ENCODE measurements around the gene RERE. TPM values are rescaled to one million over a fixed set of nuclear protein-coding genes. Genes with fewer than 3 reads are reported as not detected.

Gene RERE
- polyA plus RNA-seq, 1 experiment = 14.3 TPM

DNA sequence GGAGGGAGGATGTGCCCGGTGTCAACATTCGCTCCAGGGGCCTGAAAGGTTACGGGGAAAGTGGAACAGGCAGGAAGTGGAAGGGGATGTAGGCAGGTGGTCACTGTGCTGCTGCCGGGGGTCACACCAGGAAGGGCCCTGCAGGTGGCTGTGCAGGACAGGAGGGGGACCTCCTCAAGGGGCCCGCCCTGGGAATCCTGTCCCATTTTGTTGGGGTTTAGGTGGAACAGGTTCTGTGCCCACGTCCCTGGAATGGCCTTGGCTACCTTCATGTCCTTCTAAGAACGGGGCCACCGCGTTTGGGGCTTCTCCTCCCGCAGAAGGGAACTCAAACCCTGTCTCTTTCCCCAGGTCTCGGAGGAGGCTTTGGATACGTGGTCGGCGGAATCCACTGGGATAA, 487.6 kb downstream of the RERE start:
- ChIA-PET CTCF (no interaction called here), POLR2A (interaction anchor here (1.2 kb wide), 1 partner anchor 325 kb away, joined by 4 read pairs; no protein-coding TSS in a partner anchor)
- no peak for DNase-seq (ENCODE audit: low read depth, low spot score)
- TF ChIP-seq CTCF (IDR thresholded peaks at IDR 0.05; ENCODE audit: low read depth, low read length) = no peak
- Histone ChIP-seq H3K27ac (ENCODE audit: low read depth, low read length) (no peak overlapping the region), H3K4me3 (ENCODE audit: low read depth, low read length) (no peak overlapping the region), H3K27me3 (ENCODE audit: control insufficient read depth, insufficient read depth, low read length) (no peaks in the 10 kb centered on the region), H3K9me3 (ENCODE audit: control insufficient read depth, insufficient read depth, low read length) (no peaks in the 10 kb centered on the region; the same call in 1 of the 2 replicates)

- no peak for TF ChIP-seq CTCF (IDR thresholded peaks at IDR 0.05; ENCODE audit: low read depth, low read length)
- Histone ChIP-seq H3K27ac (ENCODE audit: low read depth, low read length) (no peak overlapping the region), H3K9me3 (ENCODE audit: control insufficient read depth, insufficient read depth, low read length) (no peaks in the 10 kb centered on the region; the same call in 1 of the 2 replicates), H3K27me3 (ENCODE audit: control insufficient read depth, insufficient read depth, low read length) (no peaks in the 10 kb centered on the region), H3K4me3 (ENCODE audit: low read depth, low read length) (no peak overlapping the region)
- POLR2A ChIA-PET = interaction anchor here (1.2 kb wide), 1 partner anchor 324 kb away, joined by 4 read pairs; no protein-coding TSS in a partner anchor
- no peak for DNase-seq (ENCODE audit: low read depth, low spot score)
- CTCF ChIA-PET = interaction anchor here (1.0 kb wide), 1 partner anchor 354 kb away, joined by 4 read pairs; no protein-coding TSS in a partner anchor
These were observed 488.0 kb downstream of the RERE start for GRCh38 chr1:8329439-8329838.

- Histone ChIP-seq H3K4me3 (ENCODE audit: low read depth, low read length) (no peak overlapping the region), H3K27ac (ENCODE audit: low read depth, low read length) (no peak overlapping the region), H3K9me3 (ENCODE audit: control insufficient read depth, insufficient read depth, low read length) (no peaks in the 10 kb centered on the region; the same call in 1 of the 2 replicates), H3K27me3 (ENCODE audit: control insufficient read depth, insufficient read depth, low read length) (no peaks in the 10 kb centered on the region)
- CTCF ChIA-PET = interaction anchor here (1.0 kb wide), 1 partner anchor 353 kb away, joined by 4 read pairs; no protein-coding TSS in a partner anchor
- no peak for TF ChIP-seq CTCF (IDR thresholded peaks at IDR 0.05; ENCODE audit: low read depth, low read length)
- no peak for DNase-seq (ENCODE audit: low read depth, low spot score)
- POLR2A ChIA-PET = no interaction called here
These were observed 489.2 kb downstream of the RERE start for GRCh38 chr1:8328271-8328670.

GRCh38 chr1:8326265-8326664, 491.2 kb downstream of the RERE start:
- ChIA-PET POLR2A (no interaction called here), CTCF (no interaction called here)
- no peaks in the 10 kb centered on the region for H3K27me3 ChIP-seq (ENCODE audit: control insufficient read depth, insufficient read depth, low read length)
- no peak for DNase-seq (ENCODE audit: low read depth, low spot score)
- H3K27ac ChIP-seq (ENCODE audit: low read depth, low read length) = no peak overlapping the region
- TF ChIP-seq CTCF (IDR thresholded peaks at IDR 0.05; ENCODE audit: low read depth, low read length) = no peak
- H3K9me3 ChIP-seq (ENCODE audit: control insufficient read depth, insufficient read depth, low read length) = no peaks in the 10 kb centered on the region; the same call in 1 of the 2 replicates
- H3K4me3 ChIP-seq (ENCODE audit: low read depth, low read length) = no peak overlapping the region

GRCh38 chr1:8325771-8326170, 491.7 kb downstream of the RERE start:
- DNase-seq (ENCODE audit: low read depth, low spot score) = no peak
- Histone ChIP-seq H3K27ac (ENCODE audit: low read depth, low read length) (no peak overlapping the region), H3K9me3 (ENCODE audit: control insufficient read depth, insufficient read depth, low read length) (no peaks in the 10 kb centered on the region; the same call in 1 of the 2 replicates), H3K4me3 (ENCODE audit: low read depth, low read length) (no peak overlapping the region), H3K27me3 (ENCODE audit: control insufficient read depth, insufficient read depth, low read length) (no peaks in the 10 kb centered on the region)
- ChIA-PET POLR2A (no interaction called here), CTCF (no interaction called here)
- TF ChIP-seq CTCF (IDR thresholded peaks at IDR 0.05; ENCODE audit: low read depth, low read length) = no peak

All from AG04450 (cell line).